Left colon (tissue), 2 donors: ENCODE results near the gene F5. TPM values are rescaled to one million over a fixed set of nuclear protein-coding genes. Genes with fewer than 3 reads are reported as not detected.

ENCODE experiments used
- ATAC-seq: fragments of 200-7000 bp; cut with Tn5 transposase; one replicate; pipeline ENCODE4 v1.9.1; 2020; ENCODE audit warnings: mild to moderate bottlenecking, moderate library complexity
- DNase-seq, 2 donors: peaks; one replicate each; pipeline ENCODE4 v3.0.0-alpha.2; 2020
- intact Hi-C, 2 donors: fragments of 100-400 bp; cut with DNase I in 1 of 2; cut with micrococcal nuclease in 1 of 2; formaldehyde crosslinking; loops; one replicate each; pipeline versions ENCODE4 v1.11.2 to v1.14.0; 2022; cut with DNase I, micrococcal nuclease
- total RNA-seq, 2 donors: library from RNA; stranded (reverse); fragmentation: NEBNext Ultra II Directional; extraction: Animal tissue kit (Norgen Biotek cat#: 25700); gene quantifications; one replicate each; pipeline ENCODE4 v1.2.1, GENCODE V29; 2021
- donor health status: DM: no; HTN: no; CAD: no.
- donor health status: DM: yes; HTN: yes; CAD: no.

The F5 gene
- total RNA-seq, 2 donors from 2014 or later: 1.2 TPM

GRCh38 chr1:169594391-169594790, 8.1 kb upstream of the F5 start:
- ATAC-seq (no peak), DNase-seq (no peak)
- intact Hi-C loops: no loop called here

- intact Hi-C loops: no loop called here
Observed at GRCh38 chr1:169590932-169591331, 4.7 kb upstream of the F5 start.

GRCh38 chr1:169588785-169589485, 2.7 kb upstream of the F5 start:
- no peak for ATAC-seq
- intact Hi-C loops: no loop called here
- no peak for DNase-seq

More at GRCh38 chr1:169590932-169591331, 4.7 kb upstream of the F5 start:
- ATAC-seq: no peak
- DNase-seq: no peak

DNA sequence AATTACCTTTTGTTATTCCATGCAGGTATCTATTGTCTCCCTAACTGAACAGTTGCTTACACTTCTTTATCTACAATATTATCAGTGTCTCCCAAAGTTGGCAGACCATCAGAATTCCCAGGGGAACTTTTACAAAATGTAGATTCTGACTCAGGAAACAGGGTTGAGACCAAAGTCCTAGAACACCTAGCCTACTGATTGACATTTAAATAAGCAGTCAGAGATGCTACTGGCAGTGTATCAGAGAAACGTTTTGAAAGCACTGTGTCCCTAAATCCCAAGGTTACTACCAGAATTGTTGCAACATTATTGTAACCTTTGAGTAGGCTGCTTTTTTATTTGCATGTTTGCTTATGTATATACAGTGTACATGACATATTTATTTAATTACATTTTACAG, 1.8 kb upstream of the F5 start:
- intact Hi-C loops: no loop called here
- ATAC-seq (no peak), DNase-seq (no peak)

- ATAC-seq (no peak), DNase-seq (no peak)
- intact Hi-C loops: no loop called here
Observed at GRCh38 chr1:169586067-169586394, 250 bp downstream of the F5 start.

- intact Hi-C loops: no loop called here
- DNase-seq: no peak
- no peak for ATAC-seq
Observed at GRCh38 chr1:169585181-169585580, 1.1 kb downstream of the F5 start.

- no peak for DNase-seq
- no peak for ATAC-seq
- intact Hi-C loops: no loop called here
Observed at GRCh38 chr1:169584483-169585144, 1.7 kb downstream of the F5 start.

DNA sequence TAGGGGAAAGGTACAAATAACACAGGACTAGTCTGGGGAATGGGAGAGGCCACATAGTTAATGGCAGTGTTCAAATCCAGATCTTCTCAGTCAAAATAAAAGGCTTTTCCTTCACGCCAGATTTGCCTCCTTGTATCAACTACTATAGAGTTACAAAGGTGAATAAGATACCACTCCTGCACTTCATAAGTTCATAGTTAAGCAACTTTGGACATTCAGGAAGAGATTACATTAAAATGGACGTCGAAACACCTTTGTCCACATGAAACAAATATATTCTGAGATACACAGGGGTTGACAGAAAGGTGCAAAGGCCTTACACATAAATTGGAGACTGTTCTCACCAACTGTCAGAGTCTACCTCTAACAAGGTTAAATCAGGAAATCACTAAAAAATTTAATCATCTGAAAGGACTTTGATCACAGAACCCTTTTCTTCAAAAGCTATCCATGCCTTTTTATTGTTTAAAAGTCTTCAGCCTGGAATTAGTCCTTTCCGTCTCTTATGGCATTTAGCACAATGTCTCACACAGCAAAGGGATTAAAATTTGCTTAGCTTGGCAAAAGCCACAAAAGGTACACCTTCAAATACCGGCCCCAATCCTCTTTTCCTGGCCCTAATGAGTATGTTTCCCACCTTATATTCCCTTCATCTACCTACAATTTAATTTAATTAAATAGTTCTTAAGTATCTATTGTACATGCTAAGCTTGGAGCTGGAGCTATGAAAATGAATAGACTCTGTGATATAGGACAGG, 8.1 kb downstream of the F5 start:
- DNase-seq: no peak
- peak; percentile 72 for ATAC-seq
- intact Hi-C loops: no loop called here

DNA sequence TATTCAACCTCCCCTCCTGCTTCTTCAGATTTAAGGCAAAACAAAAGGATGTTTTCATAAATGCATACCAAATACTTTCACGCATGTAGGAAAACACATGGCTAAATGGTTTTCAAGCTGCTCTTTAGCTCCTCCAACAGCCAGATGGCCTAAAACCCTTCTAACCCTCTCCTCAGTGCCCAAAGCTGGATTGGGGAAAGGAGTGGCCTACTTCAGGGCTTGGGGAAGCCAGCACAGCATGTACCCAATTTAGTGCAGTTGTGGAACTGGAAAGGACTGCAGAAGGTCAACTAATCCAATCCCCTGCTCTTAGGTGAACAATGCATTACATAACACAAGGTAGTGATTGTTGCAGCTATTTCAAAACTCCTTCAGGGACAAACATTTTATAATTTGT, 9.3 kb downstream of the F5 start:
- ATAC-seq: no peak
- intact Hi-C loops: no loop called here
- no peak for DNase-seq

- no peak for DNase-seq
Observed at GRCh38 chr1:169576241-169576934, 9.9 kb downstream of the F5 start.

GRCh38 chr1:169574336-169574735, 11.9 kb downstream of the F5 start:
- peak; percentile 35 for ATAC-seq
- intact Hi-C loops: no loop called here
- DNase-seq: peak; percentile 49 to 55

More at GRCh38 chr1:169576241-169576934, 9.9 kb downstream of the F5 start:
- ATAC-seq: peak; percentile 11
- intact Hi-C loops: no loop called here

DNA sequence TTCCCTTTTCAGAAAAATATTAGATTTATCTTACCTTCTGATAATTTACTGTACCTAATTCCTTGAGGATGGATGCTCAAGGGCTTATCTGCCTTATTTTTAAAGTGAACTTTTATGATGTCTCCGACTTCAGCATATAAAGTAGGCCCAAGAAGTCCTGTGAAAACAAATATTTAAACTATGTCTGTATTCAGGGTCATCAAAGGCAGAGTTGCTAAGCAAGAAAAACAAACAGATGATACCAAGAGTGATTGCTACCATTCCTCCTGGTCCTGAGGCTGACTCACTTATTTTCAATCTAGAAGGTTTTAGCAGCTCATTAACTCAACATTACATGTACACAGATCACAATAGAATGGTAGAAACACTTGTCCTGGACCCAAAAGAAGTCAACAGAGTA, 14.1 kb downstream of the F5 start:
- ATAC-seq (peak; percentile 58), DNase-seq (no peak)
- intact Hi-C loops: no loop called here

DNA sequence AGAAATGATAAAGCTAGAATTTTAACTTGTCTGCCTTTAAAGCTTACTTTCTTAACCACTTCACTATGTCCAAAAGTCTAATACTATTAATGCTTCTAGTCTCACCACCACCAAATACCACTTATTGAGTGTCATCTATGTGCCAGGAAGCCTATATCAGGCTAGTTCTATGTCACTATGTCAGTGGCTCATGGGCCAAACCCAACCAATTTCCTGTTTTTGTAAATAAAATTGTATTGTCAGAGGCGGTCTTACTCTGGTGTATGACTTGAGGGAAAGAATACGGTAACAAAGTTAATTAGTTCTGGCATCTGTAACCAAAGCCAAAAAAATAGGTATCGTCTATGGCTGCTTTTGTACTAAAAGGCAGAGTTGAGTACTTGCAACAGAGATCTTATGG, 14.8 kb downstream of the F5 start:
- DNase-seq (no peak), ATAC-seq (no peak)
- intact Hi-C loops: no loop called here

DNA sequence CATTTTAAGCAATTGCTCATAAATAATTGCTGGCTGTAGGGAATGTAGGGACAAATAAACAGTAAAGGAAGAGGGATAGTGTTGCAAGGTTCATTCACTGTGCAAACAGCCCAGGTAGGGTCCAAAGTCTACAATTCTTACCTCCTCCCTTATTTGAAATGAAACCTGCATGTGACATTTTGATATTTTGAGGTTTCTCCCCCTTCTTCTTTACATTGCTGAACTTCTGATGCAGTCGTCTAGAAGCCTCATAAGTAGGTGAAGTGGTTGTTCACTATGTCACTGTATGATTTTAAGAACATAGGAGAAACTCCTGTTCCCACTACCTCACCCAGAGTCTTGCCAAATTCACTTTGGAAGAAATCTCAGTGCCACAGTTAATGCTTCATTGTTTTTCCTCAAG, 16.1 kb downstream of the F5 start:
- DNase-seq (no peak), ATAC-seq (peak; percentile 88)
- intact Hi-C loops: no loop called here

- DNase-seq (no peak), ATAC-seq (peak; percentile 33)
- intact Hi-C loops: no loop called here
Observed at GRCh38 chr1:169568497-169568896, 17.8 kb downstream of the F5 start.

GRCh38 chr1:169565335-169566271, 20.7 kb downstream of the F5 start:
- DNase-seq: no peak
- intact Hi-C loops: no loop called here
- ATAC-seq: peak; percentile 78

- intact Hi-C loops: no loop called here
- no peak for DNase-seq
- ATAC-seq: no peak
Observed at GRCh38 chr1:169563650-169564049, 22.6 kb downstream of the F5 start.

- intact Hi-C loops: no loop called here
- no peak for DNase-seq
- no peak for ATAC-seq
Observed at GRCh38 chr1:169563019-169563615, 23.2 kb downstream of the F5 start.
